ENCODE data around the gene EFNA5. TPM values are rescaled to one million over a fixed set of nuclear protein-coding genes. Genes with fewer than 3 reads are reported as not detected.

The EFNA5 gene
- total and polyA plus RNA-seq, 2 of the 8 experiments (the other 6 are each of a cell fraction or from before 2014, with no cell fraction given), result 9.6 to 21.8 TPM

GRCh38 chr5:107426209-107426608 lies 244.5 kb downstream of the EFNA5 start:
- Histone ChIP-seq H3K4ac (replicated peaks; ENCODE audit: insufficient read length, low read depth, low read length) (no peak overlapping the region), H4K5ac (ENCODE audit: insufficient read length, low read depth, low read length) (no peak overlapping the region), H2BK15ac (ENCODE audit: low read length) (no peak overlapping the region), H3K79me2 (ENCODE audit: control insufficient read depth in 1 of 2, insufficient read depth in 2 of 2, low read length in 2 of 2) (no peaks in the 10 kb centered on the region), H2BK5ac (ENCODE audit: low read depth, low read length) (no peak overlapping the region), H3K79me1 (ENCODE audit: low read depth, low read length) (no peaks in the 10 kb centered on the region), H3K36me3 (ENCODE audit: control insufficient read depth in 2 of 4, insufficient read depth in 4 of 4, low read length in 3 of 4) (peaks cover 0 to 10% (median 0%) of the 10 kb centered on the region in 4 experiments; a peak in 1 of 8 replicates), H3K9ac (replicated peaks in 1 of 4; ENCODE audit: extremely low read depth in 1 of 4, low read depth in 3 of 4, low read length in 3 of 4) (no peak overlapping the region), H4K91ac (replicated peaks; ENCODE audit: insufficient read length, low read length) (no peak overlapping the region), H4K8ac (ENCODE audit: extremely low read depth, insufficient read depth, low read length) (no peak overlapping the region), H2AK5ac (ENCODE audit: low read depth, low read length) (no peak overlapping the region), H3K4me1 (replicated peaks in 1 of 4; ENCODE audit: control insufficient read depth in 3 of 4, insufficient read depth in 4 of 4, low read length in 3 of 4) (no peaks in the 10 kb centered on the region), H2BK120ac (replicated peaks; ENCODE audit: low read depth, low read length) (no peak overlapping the region), H3K23me2 (ENCODE audit: low read depth, low read length) (no peaks in the 10 kb centered on the region), H3K18ac (ENCODE audit: extremely low read depth, low read length) (no peak overlapping the region), H3K14ac (ENCODE audit: insufficient read length) (no peak overlapping the region), H2BK12ac (ENCODE audit: low read depth, low read length) (no peak overlapping the region), H4K20me1 (replicated peaks in 1 of 2; ENCODE audit: control insufficient read depth in 1 of 2, insufficient read depth in 2 of 2, low read length in 2 of 2) (no peaks in the 10 kb centered on the region), H3K4me2 (ENCODE audit: insufficient read depth in 1 of 2, low read depth in 2 of 2, low read length in 2 of 2) (no peak overlapping the region), H3K27me3 (replicated peaks in 1 of 4; ENCODE audit: control insufficient read depth in 3 of 4, extremely low read depth in 1 of 4, insufficient read depth in 3 of 4, low read length in 3 of 4) (no peaks in the 10 kb centered on the region), H2AFZ (ENCODE audit: low read length) (no peak overlapping the region), H3K9me3 (ENCODE audit: insufficient read depth in 2 of 2, low read depth in 1 of 2, low read length in 1 of 2) (no peaks in the 10 kb centered on the region), H2BK20ac (ENCODE audit: low read length) (no peak overlapping the region), H3K23ac (ENCODE audit: insufficient read length) (no peak overlapping the region), H3K4me3 (ENCODE audit: extremely low read depth in 1 of 4, insufficient read depth in 2 of 4, low read depth in 3 of 4, low read length in 4 of 4) (no peak overlapping the region), H3K27ac (ENCODE audit: low read depth, low read length) (no peak overlapping the region), H3K56ac (replicated peaks; ENCODE audit: insufficient read length, low read depth, low read length) (no peak overlapping the region)
- ChIA-PET CTCF (ENCODE audit: partially characterized antibody) (interaction anchor here (0.6 to 1.2 kb wide), 5 partner anchors 8 to 145 kb away, joined by 3 to 4 read pairs (median 3); no protein-coding TSS in a partner anchor), POLR2A (ENCODE audit: partially characterized antibody) (interaction anchor here (1.3 kb wide), 1 partner anchor 11 kb away, joined by 3 read pairs; no protein-coding TSS in a partner anchor)
- FAIRE-seq (no peak), DNase-seq (ENCODE audit: low read depth in 1 of 2, low spot score in 2 of 2) (no peak)
- WGBS, 2 experiments (ENCODE audit: extremely low coverage in 1 of 2, insufficient coverage in 1 of 2, insufficient read length in 1 of 2, insufficient replicate concordance in 2 of 2, low coverage in 1 of 2, low lambda C conversion rate in 2 of 2, missing lambda C conversion rate in 1 of 2), result 86% methylated on average over 1 of the region's 1 CpG; no CpG with 5 or more reads in 1 of the 2 experiments
- no peak for TF ChIP-seq KDM1A (IDR thresholded peaks at IDR 0.05; ENCODE audit: borderline replicate concordance, low read length)
- TF ChIP-seq SIX5 (IDR thresholded peaks at IDR 0.05; ENCODE audit: low read depth, low read length), result no peak
- TF ChIP-seq BCL11A (IDR thresholded peaks at IDR 0.05; ENCODE audit: low read depth in 2 of 2, low read length in 2 of 2), result no peak
- TF ChIP-seq ATF3 (IDR thresholded peaks at IDR 0.05; ENCODE audit: insufficient read depth, low read depth, low read length), result no peak
- TF ChIP-seq SRF (IDR thresholded peaks at IDR 0.05; ENCODE audit: low read depth, low read length), result no peak
- TF ChIP-seq JUND (IDR thresholded peaks at IDR 0.05; ENCODE audit: low read length), result no peak
- TF ChIP-seq TEAD4 (IDR thresholded peaks at IDR 0.05; ENCODE audit: low read depth, low read length), result no peak
- no peak for TF ChIP-seq ZNF274 (IDR thresholded peaks at IDR 0.05; ENCODE audit: borderline replicate concordance, extremely low read depth, low read length)
- no peak for TF ChIP-seq CHD2 (IDR thresholded peaks at IDR 0.05; ENCODE audit: low read length)
- TF ChIP-seq GTF2F1 (IDR thresholded peaks at IDR 0.05; ENCODE audit: borderline replicate concordance, low read depth, low read length), result no peak
- no peak for TF ChIP-seq RFX5 (IDR thresholded peaks at IDR 0.05; ENCODE audit: borderline replicate concordance, low read depth, low read length)

Measured in H1 (cell line).